PC-9 (cell line): ENCODE measurements around the gene PXT1. TPM values are rescaled to one million over a fixed set of nuclear protein-coding genes. Genes with fewer than 3 reads are reported as not detected.
"Not testable (repeated sequence)": the region's sequence is repeated elsewhere in the genome, so short reads cannot be mapped to it uniquely, and the experiment has no call there.

Source experiments
- BruUV-seq: library from RNA; stranded (reverse); fragments of 400-500 nt; replicated peaks from 2 replicates; lab custom pipeline; 2021; lab: Mats Ljungman, UMichigan
- CTCF ChIA-PET: fragments of 300-600 bp; sonication (Branson Sonifier 250); formaldehyde crosslinking; loops from one replicate; lab custom pipeline; 2022; ENCODE audit warnings: antibody characterized with exemption; lab: Charles Lee
- POLR2A ChIA-PET: fragments of 300-600 bp; sonication (Branson Sonifier 250); formaldehyde crosslinking; loops from one replicate; lab custom pipeline; 2022; ENCODE audit warnings: antibody characterized with exemption; ENCODE audit not compliant: unreplicated experiment; lab: Charles Lee
- DNase-seq, 2 experiments: peaks; one replicate each; pipeline versions ENCODE4 v3.0.0 to v3.0.0-alpha.2; 2015 to 2022; ENCODE audit warnings: mixed read lengths in 1 of 2
- H2AFZ ChIP-seq: fragments of 200-600 bp; sonication (generic); 2 replicates; pipeline ENCODE4 v1.8.1; 2017; ENCODE audit warnings: antibody characterized with exemption
- H3F3A ChIP-seq: fragments of 200-600 bp; sonication (generic); 2 replicates; pipeline ENCODE4 v1.8.1; 2017; ENCODE audit warnings: antibody characterized with exemption, mild to moderate bottlenecking, low read depth; ENCODE audit not compliant: insufficient read depth
- H3K27ac ChIP-seq: fragments of 200-600 bp; sonication (generic); 2 replicates; pipeline ENCODE4 v1.6.1; 2016; ENCODE audit warnings: mixed run types
- H3K27me3 ChIP-seq: fragments of 200-600 bp; sonication (generic); 2 replicates; pipeline ENCODE4 v1.6.1; 2016; ENCODE audit warnings: low read depth, mixed run types; ENCODE audit not compliant: insufficient read depth
- H3K36me3 ChIP-seq: fragments of 200-600 bp; sonication (generic); 2 replicates; pipeline ENCODE4 v1.6.1; 2016; ENCODE audit warnings: low read depth, mixed run types
- H3K4me1 ChIP-seq: fragments of 200-600 bp; sonication (generic); replicated peaks from 2 replicates; pipeline ENCODE4 v1.6.1; 2016; ENCODE audit warnings: mixed run types; ENCODE audit not compliant: insufficient read depth
- H3K4me2 ChIP-seq: fragments of 200-600 bp; sonication (generic); 2 replicates; pipeline ENCODE4 v1.6.1; 2017; ENCODE audit warnings: mixed run types
- H3K4me3 ChIP-seq: fragments of 200-600 bp; sonication (generic); 2 replicates; pipeline ENCODE4 v1.6.1; 2016; ENCODE audit warnings: mixed run types
- H3K79me2 ChIP-seq: fragments of 200-600 bp; sonication (generic); 2 replicates; pipeline ENCODE4 v1.6.1; 2017; ENCODE audit warnings: low read depth, mixed run types
- H3K9me2 ChIP-seq: fragments of 200-600 bp; sonication (generic); 2 replicates; pipeline ENCODE4 v1.8.1; 2017; ENCODE audit warnings: mild to moderate bottlenecking; ENCODE audit not compliant: insufficient read depth
- H3K9me3 ChIP-seq: fragments of 200-600 bp; sonication (generic); 2 replicates; pipeline ENCODE4 v1.8.1; 2016; ENCODE audit warnings: low read depth; ENCODE audit not compliant: insufficient read depth
- H4K20me1 ChIP-seq: fragments of 200-600 bp; sonication (generic); 2 replicates; pipeline ENCODE4 v1.8.1; 2017; ENCODE audit not compliant: insufficient read depth
- CTCF ChIP-seq: fragments of 200-600 bp; sonication (generic); conservative IDR thresholded peaks from 2 replicates; pipeline ENCODE4 v1.6.1; 2017; ENCODE audit warnings: mixed run types, antibody characterized with exemption, mild to moderate bottlenecking, moderate library complexity
- EZH2 ChIP-seq: fragments of 200-600 bp; sonication (generic); IDR thresholded peaks from 2 replicates; pipeline ENCODE4 v1.8.0; 2017; ENCODE audit warnings: antibody characterized with exemption, low read depth
- intact Hi-C: fragments of 100-400 bp; cut with micrococcal nuclease; formaldehyde crosslinking; loops from one replicate; pipeline ENCODE4 v1.10.0; 2022; ENCODE audit not compliant: unreplicated experiment
- total RNA-seq: library from RNA; stranded (reverse); gene quantifications from 2 replicates; pipeline ENCODE4 v1.2.3, GENCODE V29; 2021

PXT1 gene
- total RNA-seq, 1 experiment from 2014 or later = not detected

GRCh38 chr6:36414481-36414880 is 28.2 kb downstream of the PXT1 start:
- no TSS peak for BruUV-seq
- Histone ChIP-seq H3K4me1 (peaks cover 15% of the 10 kb centered on the region), H3K9me3 (no peaks in the 10 kb centered on the region; the same call in 1 of the 2 replicates), H3K9me2 (no peaks in the 10 kb centered on the region), H3K4me2 (no peak overlapping the region), H2AFZ (peak overlapping the region; percentile 15; the same call in 1 of the 2 replicates), H3K27ac (no peak overlapping the region), H3K79me2 (no peaks in the 10 kb centered on the region), H3K36me3 (no peaks in the 10 kb centered on the region), H3K4me3 (no peak overlapping the region), H3F3A (peaks cover 8% of the 10 kb centered on the region; the same call in 1 of the 2 replicates), H4K20me1 (no peaks in the 10 kb centered on the region), H3K27me3 (no peaks in the 10 kb centered on the region)
- POLR2A ChIA-PET = no interaction called here
- DNase-seq = no peak
- intact Hi-C loops = no loop called here
- TF ChIP-seq CTCF = no peak
- no peak for TF ChIP-seq EZH2
- CTCF ChIA-PET = interaction anchor here (0.6 kb wide), 1 partner anchor 98 kb away, joined by 3 read pairs; no protein-coding TSS in a partner anchor

GRCh38 chr6:36413489-36414480 is 28.9 kb downstream of the PXT1 start:
- H3K79me2 ChIP-seq = no peaks in the 10 kb centered on the region
- CTCF ChIA-PET = interaction anchor here (0.6 kb wide), 1 partner anchor 99 kb away, joined by 3 read pairs; no protein-coding TSS in a partner anchor
- intact Hi-C loops = no loop called here
- H3K27me3 ChIP-seq = no peaks in the 10 kb centered on the region
- H3K4me3 ChIP-seq = no peak overlapping the region
- H3K4me2 ChIP-seq = no peak overlapping the region
- DNase-seq = no peak
- no peak overlapping the region for H3K27ac ChIP-seq
- H3K36me3 ChIP-seq = no peaks in the 10 kb centered on the region
- POLR2A ChIA-PET = no interaction called here
- H3K9me2 ChIP-seq = no peaks in the 10 kb centered on the region
- no TSS peak for BruUV-seq
- H3K9me3 ChIP-seq = no peaks in the 10 kb centered on the region; the same call in 1 of the 2 replicates
- no peaks in the 10 kb centered on the region for H4K20me1 ChIP-seq
- H3K4me1 ChIP-seq = peaks cover 8% of the 10 kb centered on the region
- TF ChIP-seq EZH2 (no peak), CTCF (no peak)
- H3F3A ChIP-seq = peaks cover 4% of the 10 kb centered on the region; the same call in 1 of the 2 replicates
- peak overlapping the region; percentile 15; the same call in 1 of the 2 replicates for H2AFZ ChIP-seq

DNA sequence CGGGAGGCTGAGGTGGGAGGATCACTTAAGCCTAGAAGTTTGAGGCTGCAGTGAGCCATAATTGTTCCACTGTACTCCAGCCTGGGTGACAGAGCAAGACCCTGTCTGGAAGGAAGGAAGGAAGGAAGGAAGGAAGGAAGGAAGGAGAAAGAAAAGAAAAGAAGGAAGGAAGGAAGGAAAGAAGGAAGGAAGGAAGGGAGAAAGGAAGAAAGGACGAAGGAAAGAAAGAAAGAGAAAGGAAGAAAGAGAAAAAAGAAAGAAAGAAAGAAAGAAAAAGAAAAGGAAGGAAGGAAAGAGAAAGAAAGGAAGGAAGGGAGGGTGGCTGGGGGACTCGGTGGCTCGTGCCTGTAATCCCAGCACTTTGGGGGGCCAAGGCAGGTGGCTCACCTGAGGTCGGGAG is 32.9 kb downstream of the PXT1 start:
- H3K9me2 ChIP-seq, H3K4me2 ChIP-seq, H3K4me3 ChIP-seq, DNase-seq, H3K9me3 ChIP-seq, POLR2A ChIA-PET, H3K79me2 ChIP-seq, CTCF ChIA-PET, H3K36me3 ChIP-seq, intact Hi-C loops, H2AFZ ChIP-seq, H3K4me1 ChIP-seq, H3K27ac ChIP-seq, H4K20me1 ChIP-seq, H3F3A ChIP-seq, H3K27me3 ChIP-seq, BruUV-seq: not testable (repeated sequence)
